RPMI7951 (cell line): ENCODE measurements around the gene CPS1. TPM values are rescaled to one million over a fixed set of nuclear protein-coding genes. Genes with fewer than 3 reads are reported as not detected.

ENCODE experiments used
- DNase-seq: peaks from one replicate; pipeline ENCODE4 v3.0.0-alpha.2; 2012; ENCODE audit warnings: low read depth
- total RNA-seq: library from RNA; depleted of rRNA; stranded (reverse); fragments of >200 nt; shearing (Covaris generic); gene quantifications from 2 replicates; pipeline ENCODE4 v1.2.3, GENCODE V29; 2014; rRNA removed

The CPS1 gene
- total RNA-seq, 1 experiment from 2014 or later, result 49.3 TPM

DNA sequence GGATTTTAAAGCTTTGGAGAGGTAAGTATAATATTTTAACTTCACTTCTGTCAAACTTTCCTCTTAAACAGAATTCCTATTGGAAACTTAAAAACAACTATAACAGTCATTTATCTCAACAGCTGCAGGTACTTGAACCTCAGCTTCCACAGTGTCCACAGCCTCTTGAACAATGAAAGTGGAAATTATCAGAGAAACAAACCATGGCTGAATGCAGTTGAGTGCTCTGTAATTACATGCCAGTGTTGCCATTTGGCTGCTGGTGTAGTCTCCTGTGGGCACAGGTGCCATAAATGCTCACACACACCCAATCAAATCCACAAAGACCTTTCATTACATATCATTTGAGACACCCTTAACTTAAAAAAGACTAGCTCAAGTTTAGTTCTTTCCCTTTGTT lies 125.1 kb downstream of the CPS1 start:
- DNase-seq, result no peak

DNA sequence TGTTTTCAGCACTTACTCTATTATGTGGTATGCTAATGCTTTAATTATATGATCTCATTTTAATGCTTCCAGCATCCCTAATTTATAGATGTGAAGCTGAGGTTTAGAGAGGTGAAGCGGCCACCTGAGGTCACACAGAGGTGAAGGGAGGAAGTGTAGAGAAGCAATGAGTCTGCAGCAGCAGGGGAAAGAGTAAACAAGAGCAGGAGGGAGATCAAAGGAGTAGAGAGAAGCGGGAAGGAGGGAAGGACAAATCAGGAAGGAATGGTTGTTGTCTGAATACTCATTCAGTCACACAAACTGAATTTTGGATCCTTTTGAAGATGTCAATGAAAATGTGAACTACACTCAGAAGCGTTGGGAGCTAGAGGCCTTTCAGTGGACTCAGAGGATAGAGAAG lies 130.0 kb downstream of the CPS1 start:
- no peak for DNase-seq

DNA sequence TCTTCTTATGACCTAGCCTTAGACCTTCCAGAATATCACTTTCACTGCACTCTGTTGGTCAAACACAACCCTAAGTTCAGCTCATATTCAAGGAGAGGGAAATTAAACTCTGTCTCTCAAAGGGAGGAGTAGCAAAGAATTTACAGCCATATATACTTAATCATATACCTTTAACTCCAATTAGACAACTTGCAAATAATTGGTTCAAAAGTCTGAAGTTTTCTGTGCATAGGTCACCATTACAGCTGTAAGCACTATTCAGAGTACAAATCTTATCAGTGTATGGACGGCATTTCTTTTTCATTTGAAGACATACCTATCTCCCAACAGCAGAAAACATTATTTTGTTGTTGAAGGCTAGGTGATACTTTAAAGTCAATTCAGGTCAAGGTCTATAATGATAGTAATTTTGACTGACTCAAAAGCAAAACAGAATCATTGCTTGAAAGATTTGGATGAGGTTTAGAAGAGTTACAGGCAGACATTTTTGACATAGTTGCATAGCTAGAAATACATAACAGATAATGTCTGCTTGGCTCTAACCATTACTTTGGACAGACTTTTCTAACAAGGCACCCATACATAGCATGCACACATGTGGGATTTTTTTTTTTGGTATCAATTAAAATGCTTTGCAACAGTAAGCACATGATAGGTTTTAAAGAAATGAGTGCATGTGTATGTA lies 131.5 kb downstream of the CPS1 start:
- no peak for DNase-seq

GRCh38 chr2:210707900-210708299 lies 151.5 kb downstream of the CPS1 start:
- DNase-seq, result no peak

- no peak for DNase-seq
Observed at GRCh38 chr2:210713122-210713521, 156.7 kb downstream of the CPS1 start.

- no peak for DNase-seq
Observed at GRCh38 chr2:210715560-210716082, 159.2 kb downstream of the CPS1 start.

DNA sequence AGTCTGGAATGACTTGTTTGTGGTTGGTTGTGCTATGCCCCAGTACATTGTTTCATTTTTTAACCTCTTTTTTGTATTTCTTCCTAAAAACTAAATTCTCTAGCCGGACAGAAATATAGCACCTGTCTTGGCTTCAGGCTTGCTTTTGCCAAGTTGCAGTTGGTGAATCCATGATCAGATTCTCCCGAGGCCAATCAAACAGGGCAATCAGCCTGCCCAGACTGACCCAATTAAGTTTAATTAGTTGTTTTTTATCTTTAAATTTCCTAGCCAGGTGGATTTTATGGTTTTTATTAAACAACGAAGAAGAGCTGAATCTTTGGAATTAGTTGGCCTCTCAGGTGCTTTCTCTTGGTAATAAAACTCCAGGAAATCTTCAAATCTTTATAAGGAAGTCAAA lies 162.1 kb downstream of the CPS1 start:
- DNase-seq, result no peak

DNA sequence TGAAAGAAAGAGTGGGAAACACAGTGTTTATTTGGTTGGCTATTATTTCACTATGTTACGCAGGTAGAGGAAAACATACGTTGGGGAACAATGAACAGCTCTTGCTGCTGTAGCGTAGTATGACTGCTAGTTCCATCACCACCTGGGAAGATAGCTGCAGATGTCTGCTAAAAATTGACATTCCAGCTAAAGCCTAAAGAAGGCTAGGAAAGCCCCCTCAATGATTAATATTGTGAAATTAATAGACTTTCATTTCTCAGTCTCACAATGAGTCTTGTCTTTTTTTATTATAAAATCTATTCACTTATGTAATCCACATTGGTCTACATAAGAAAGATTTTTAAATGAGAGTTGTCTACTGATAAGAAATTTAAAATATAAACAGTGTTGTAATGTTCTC lies 165.7 kb downstream of the CPS1 start:
- no peak for DNase-seq

GRCh38 chr2:210727549-210727948 lies 171.2 kb downstream of the CPS1 start:
- no peak for DNase-seq

Other genes starting within 250 kb of the CPS1 start
- gene MYL1, start 241.4 kb upstream of the CPS1 start, total RNA-seq, result not detected in 2 replicates
- gene LANCL1, start 79.8 kb upstream of the CPS1 start, total RNA-seq, result 68.5 and 89.9 TPM in 2 replicates